Kidney (tissue), 14 donors: ENCODE results near the gene MOSPD2. TPM values are rescaled to one million over a fixed set of nuclear protein-coding genes. Genes with fewer than 3 reads are reported as not detected.

Source experiments
- DNase-seq, 5 donors: peaks; one replicate each; pipeline ENCODE4 v3.0.0-alpha.2; 2013 to 2020
- FAIRE-seq: peaks from 2 replicates; lab custom pipeline; 2012; peaks lifted over from hg19 to GRCh38; lab: Jason Lieb, UNC
- H3K27ac ChIP-seq, 2 donors: one replicate each; pipeline ENCODE4 v1.7.0; 2013; ENCODE audit warnings: low read depth in 2 of 2, low read length in 2 of 2, inconsistent platforms in 1 of 2
- H3K27me3 ChIP-seq: one replicate; pipeline ENCODE4 v1.7.1; 2013; ENCODE audit warnings: low read length, inconsistent platforms; ENCODE audit not compliant: control insufficient read depth, insufficient read depth
- H3K36me3 ChIP-seq, 3 donors: one replicate each; pipeline versions ENCODE4 v1.7.0 to v1.7.1; 2013; ENCODE audit warnings: low read length in 3 of 3, control low read depth in 1 of 3, inconsistent platforms in 1 of 3; ENCODE audit not compliant: insufficient read depth in 3 of 3, control insufficient read depth in 2 of 3
- H3K4me1 ChIP-seq, 3 donors: one replicate each; pipeline versions ENCODE4 v1.7.0 to v1.7.1; 2013; ENCODE audit warnings: low read length in 3 of 3, inconsistent platforms in 1 of 3, low read depth in 1 of 3; ENCODE audit not compliant: control insufficient read depth in 2 of 3, insufficient read depth in 2 of 3
- H3K4me3 ChIP-seq, 3 donors: one replicate each; pipeline versions ENCODE4 v1.7.0 to v1.8.1; 2013; ENCODE audit warnings: low read length in 3 of 3, control low read depth in 1 of 3, inconsistent platforms in 1 of 3
- H3K9ac ChIP-seq, 3 donors: one replicate each; pipeline versions ENCODE4 v1.7.0 to v1.7.1; 2013; ENCODE audit warnings: low read length in 3 of 3, control low read depth in 1 of 3, inconsistent platforms in 1 of 3
- H3K9me3 ChIP-seq, 3 donors: one replicate each; pipeline versions ENCODE4 v1.7.0 to v1.7.1; 2013; ENCODE audit warnings: low read length in 3 of 3, control low read depth in 1 of 3, inconsistent platforms in 1 of 3; ENCODE audit not compliant: control insufficient read depth in 2 of 3, insufficient read depth in 1 of 3
- intact Hi-C: fragments of 100-400 bp; cut with DNase I; formaldehyde crosslinking; loops from one replicate; pipeline ENCODE4 v1.11.1; 2022
- polyA plus RNA-seq: library from polyadenylated mRNA; stranded (reverse); fragments of 350-450 nt; fragmentation: Illumina TruSeq; extraction: RNeasy Lipid Tissue Mini Kit (QIAGEN cat#74804); gene quantifications from one replicate; pipeline ENCODE4 v1.2.3, GENCODE V29; 2014; ENCODE audit warnings: low read depth, low replicate concordance; ENCODE audit not compliant: insufficient read depth
- total RNA-seq: library from RNA; stranded (reverse); fragmentation: NEBNext Ultra II Directional; extraction: Animal tissue kit (Norgen Biotek cat#: 25700); gene quantifications from one replicate; pipeline ENCODE4 v1.2.1, GENCODE V29; 2021
- TF ChIP-seq, protein P1 (sequence below): IDR thresholded peaks from 3 replicates; pipeline ENCODE4 v1.5.1; 2012; ENCODE audit warnings: mild to moderate bottlenecking, moderate library complexity, borderline replicate concordance; ENCODE audit not compliant: insufficient read depth; ENCODE audit errors: extremely low read depth
- donor health status: control.
- donor health status: control.
- donor health status: control.
- donor health status: control.
- donor health status: control.
- donor health status: DM: yes; HTN: yes; CAD: no.
- donor health status: Normal renal cell carcinoma (clear cell type).

MOSPD2 gene
- total and polyA plus RNA-seq, 2 donors from 2014 or later, result 4.0 to 14.4 TPM

DNA sequence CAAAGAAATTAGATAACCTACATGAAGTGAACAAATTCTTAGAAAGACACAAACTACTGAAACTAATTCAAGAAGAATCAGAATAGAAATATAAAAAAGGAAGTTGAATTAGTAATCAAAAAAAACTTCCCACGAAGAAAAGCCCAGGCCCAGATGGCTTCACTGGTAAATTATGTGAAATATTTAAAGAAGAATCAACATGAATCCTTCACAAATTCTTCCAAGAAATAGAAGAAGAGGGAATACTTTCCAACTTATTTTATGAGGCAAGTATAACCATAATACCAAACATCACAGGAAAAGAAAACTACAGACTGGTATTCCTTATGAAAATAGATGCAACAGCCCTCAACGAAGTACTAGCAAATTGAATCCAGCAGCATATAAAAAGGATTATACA, 30.7 kb downstream of the MOSPD2 start:
- H3K36me3 ChIP-seq, result peaks cover 0 to 3% (median 2%) of the 10 kb centered on the region in 3 donors
- H3K27ac ChIP-seq, result no peak overlapping the region
- TF ChIP-seq, protein P1, sequence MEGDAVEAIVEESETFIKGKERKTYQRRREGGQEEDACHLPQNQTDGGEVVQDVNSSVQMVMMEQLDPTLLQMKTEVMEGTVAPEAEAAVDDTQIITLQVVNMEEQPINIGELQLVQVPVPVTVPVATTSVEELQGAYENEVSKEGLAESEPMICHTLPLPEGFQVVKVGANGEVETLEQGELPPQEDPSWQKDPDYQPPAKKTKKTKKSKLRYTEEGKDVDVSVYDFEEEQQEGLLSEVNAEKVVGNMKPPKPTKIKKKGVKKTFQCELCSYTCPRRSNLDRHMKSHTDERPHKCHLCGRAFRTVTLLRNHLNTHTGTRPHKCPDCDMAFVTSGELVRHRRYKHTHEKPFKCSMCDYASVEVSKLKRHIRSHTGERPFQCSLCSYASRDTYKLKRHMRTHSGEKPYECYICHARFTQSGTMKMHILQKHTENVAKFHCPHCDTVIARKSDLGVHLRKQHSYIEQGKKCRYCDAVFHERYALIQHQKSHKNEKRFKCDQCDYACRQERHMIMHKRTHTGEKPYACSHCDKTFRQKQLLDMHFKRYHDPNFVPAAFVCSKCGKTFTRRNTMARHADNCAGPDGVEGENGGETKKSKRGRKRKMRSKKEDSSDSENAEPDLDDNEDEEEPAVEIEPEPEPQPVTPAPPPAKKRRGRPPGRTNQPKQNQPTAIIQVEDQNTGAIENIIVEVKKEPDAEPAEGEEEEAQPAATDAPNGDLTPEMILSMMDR, result no peak
- H3K27me3 ChIP-seq, result no peaks in the 10 kb centered on the region
- DNase-seq, result no peak
- no peak overlapping the region for H3K9ac ChIP-seq
- intact Hi-C loops, result no loop called here
- no peaks in the 10 kb centered on the region for H3K4me1 ChIP-seq
- FAIRE-seq, result peak; percentile 23
- no peaks in the 10 kb centered on the region for H3K9me3 ChIP-seq
- no peak overlapping the region for H3K4me3 ChIP-seq

DNA sequence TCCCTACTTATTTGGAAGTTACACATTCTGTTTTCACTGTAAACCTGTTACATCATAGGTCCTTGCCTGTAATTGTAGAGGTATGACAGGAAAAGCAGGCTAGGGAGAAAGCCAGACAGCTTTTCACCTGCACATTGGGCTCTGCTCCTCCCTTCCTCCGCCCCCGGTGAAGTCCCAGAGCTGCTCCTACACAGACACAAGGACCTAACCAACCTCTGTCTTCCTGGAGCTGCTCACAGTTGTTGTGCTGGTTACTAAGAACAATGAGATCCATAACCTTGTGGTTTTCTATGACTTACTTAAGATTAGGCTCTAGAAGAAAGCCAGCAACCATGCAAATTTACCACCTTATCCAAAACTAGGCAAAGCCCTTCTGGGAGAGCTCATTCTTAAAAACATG, 40.0 kb downstream of the MOSPD2 start:
- Histone ChIP-seq H3K4me3 (no peak overlapping the region), H3K27me3 (peaks cover 3% of the 10 kb centered on the region), H3K27ac (no peak overlapping the region), H3K9ac (no peak overlapping the region), H3K36me3 (no peaks in the 10 kb centered on the region), H3K4me1 (no peaks in the 10 kb centered on the region), H3K9me3 (no peaks in the 10 kb centered on the region)
- DNase-seq, result no peak
- intact Hi-C loops, result no loop called here
- FAIRE-seq, result no peak
- TF ChIP-seq, protein P1, result no peak

DNA sequence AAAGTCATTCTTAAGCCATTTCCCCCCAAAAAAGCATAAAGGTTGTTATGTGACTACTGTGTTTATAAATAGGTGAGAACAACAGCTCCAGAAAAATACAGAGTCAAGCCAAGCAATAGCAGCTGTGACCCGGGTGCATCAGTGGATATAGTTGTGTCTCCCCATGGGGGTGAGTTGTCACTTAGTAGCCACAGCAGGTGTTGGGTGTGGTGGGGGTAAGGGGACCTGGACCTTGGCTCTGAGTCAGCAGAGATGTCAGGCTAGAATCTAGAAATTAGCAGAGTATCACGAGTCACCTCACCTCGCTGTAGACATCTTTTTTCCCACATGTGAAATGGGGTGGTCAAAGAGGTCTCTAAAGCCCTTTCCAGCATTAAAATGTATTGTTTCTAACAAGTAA, 42.4 kb downstream of the MOSPD2 start:
- no peaks in the 10 kb centered on the region for H3K4me1 ChIP-seq

More for the DNA sequence above, 42.4 kb downstream of the MOSPD2 start:
- DNase-seq (no peak), FAIRE-seq (no peak)
- H3K4me3 ChIP-seq, result no peak overlapping the region
- no peak overlapping the region for H3K27ac ChIP-seq
- intact Hi-C loops, result no loop called here
- peaks cover 3% of the 10 kb centered on the region for H3K27me3 ChIP-seq
- no peaks in the 10 kb centered on the region for H3K36me3 ChIP-seq
- TF ChIP-seq, protein P1, result no peak
- no peaks in the 10 kb centered on the region for H3K9me3 ChIP-seq
- no peak overlapping the region for H3K9ac ChIP-seq
